Measurements from ENCODE around the gene ROCK2.

GRCh38 chr2:11376071-11376470, 31.6 kb upstream of the ROCK2 start:
- TF ChIP-seq CTCF (IDR thresholded peaks at IDR 0.05), result no peak
- TF ChIP-seq STAT6 (CRISPR knock-in tag; conservative IDR thresholded peaks at IDR 0.05; ENCODE audit: low read depth), result no peak
- TF ChIP-seq ESRRA (CRISPR knock-in tag; IDR thresholded peaks at IDR 0.05; ENCODE audit: borderline replicate concordance), result no peak
- TF ChIP-seq KAT7 (CRISPR knock-in tag; IDR thresholded peaks at IDR 0.05; ENCODE audit: borderline replicate concordance), result no peak
- TF ChIP-seq TEAD4 (CRISPR knock-in tag; IDR thresholded peaks at IDR 0.05), result no peak
- no peak for TF ChIP-seq E2F1 (CRISPR knock-in tag; IDR thresholded peaks at IDR 0.05)
- TF ChIP-seq E2F5 (CRISPR knock-in tag; IDR thresholded peaks at IDR 0.05), result no peak
- TF ChIP-seq ELF4 (CRISPR knock-in tag; IDR thresholded peaks at IDR 0.05; ENCODE audit: low read depth), result no peak

Data from WTC11 (cell line).